Dedifferentiated amniotic fluid mesenchymal stem cell (primary cell): Measurements from ENCODE around the gene POGLUT2.
A peak's percentile ranks its signal among the peaks of the same experiment; 100 is the strongest.

Experiments
- DNase-seq: peaks from one replicate; pipeline ENCODE4 v3.0.0-alpha.2; 2016; ENCODE audit errors: extremely low spot score

POGLUT2 gene

GRCh38 chr13:102798581-102799425 lies at the start of gene POGLUT2, which contains the start of gene BIVM:
TSS of gene POGLUT2 (minus strand) at chr13:102798976. CDS start at chr13:102798670, 306 bp downstream.
TSS of gene BIVM (plus strand) at chr13:102799119. CDS start at chr13:102807268, 8,149 bp downstream.
- peak; percentile 87 for DNase-seq

- DNase-seq, result peak; percentile 56
Measured at GRCh38 chr13:102847272-102848234, 48.8 kb upstream of the POGLUT2 start.

GRCh38 chr13:102846261-102847015 lies 47.7 kb upstream of the POGLUT2 start:
- DNase-seq, result no peak

GRCh38 chr13:102845630-102846260 lies 47.0 kb upstream of the POGLUT2 start, which contains the start of gene ERCC5:
TSS of gene ERCC5 (plus strand) at chr13:102846032. CDS start at chr13:102846267, 235 bp downstream.
- peak; percentile 94 for DNase-seq

GRCh38 chr13:102845289-102845629 lies 46.5 kb upstream of the POGLUT2 start:
- DNase-seq, result no peak

GRCh38 chr13:102839462-102839861 lies 40.7 kb upstream of the POGLUT2 start:
- no peak for DNase-seq

- DNase-seq, result no peak
Measured at GRCh38 chr13:102838982-102839381, 40.2 kb upstream of the POGLUT2 start.

- no peak for DNase-seq
Measured at GRCh38 chr13:102838273-102838672, 39.5 kb upstream of the POGLUT2 start.

- DNase-seq, result no peak
Measured at GRCh38 chr13:102836471-102836870, 37.7 kb upstream of the POGLUT2 start.

- DNase-seq, result no peak
Measured at GRCh38 chr13:102830646-102831045, 31.9 kb upstream of the POGLUT2 start.

- DNase-seq, result peak; percentile 75
Measured at GRCh38 chr13:102825921-102826706, 27.3 kb upstream of the POGLUT2 start.

GRCh38 chr13:102825400-102825799 lies 26.6 kb upstream of the POGLUT2 start:
- no peak for DNase-seq

GRCh38 chr13:102817907-102818306 lies 19.1 kb upstream of the POGLUT2 start:
- no peak for DNase-seq

GRCh38 chr13:102817241-102817640 lies 18.5 kb upstream of the POGLUT2 start:
- no peak for DNase-seq

GRCh38 chr13:102816708-102817107 lies 17.9 kb upstream of the POGLUT2 start:
- DNase-seq, result no peak

- DNase-seq, result no peak
Measured at GRCh38 chr13:102815788-102816187, 17.0 kb upstream of the POGLUT2 start.

- DNase-seq, result no peak
Measured at GRCh38 chr13:102814793-102815192, 16.0 kb upstream of the POGLUT2 start.

- DNase-seq, result no peak
Measured at GRCh38 chr13:102814025-102814607, 15.3 kb upstream of the POGLUT2 start.

- DNase-seq, result no peak
Measured at GRCh38 chr13:102812611-102813287, 14.0 kb upstream of the POGLUT2 start.
